ENCODE results near the gene HLCS. TPM values are rescaled to one million over a fixed set of nuclear protein-coding genes. Genes with fewer than 3 reads are reported as not detected.

Gene HLCS
- total and polyA plus RNA-seq, 2 donors (not counting 3 experiments of a cell fraction or from before 2014, with no cell fraction given): 6.7 to 17.2 TPM

GRCh38 chr21:36806103-36806502 is 160.4 kb downstream of the HLCS start:
- TF ChIP-seq FOS (IDR thresholded peaks at IDR 0.05; ENCODE audit: borderline replicate concordance, insufficient read depth, low read length) (no peak), MYC (IDR thresholded peaks at IDR 0.05; ENCODE audit: low read depth, low read length) (no peak), POLR2A (IDR thresholded peaks at IDR 0.05; ENCODE audit: low read depth, low read length) (no peak), JUN (IDR thresholded peaks at IDR 0.05; ENCODE audit: borderline replicate concordance, insufficient read depth, insufficient read length, low read depth) (no peak), POLR2AphosphoS5 (IDR thresholded peaks at IDR 0.05; ENCODE audit: insufficient read depth, low read depth, low read length) (no peak), MAX (IDR thresholded peaks at IDR 0.05; ENCODE audit: insufficient read depth, insufficient read length) (no peak), CTCF (IDR thresholded peaks at IDR 0.05; ENCODE audit: extremely low read depth in 1 of 2, insufficient read depth in 1 of 2, low read depth in 1 of 2, low read length in 2 of 2) (no peak), GATA2 (IDR thresholded peaks at IDR 0.05; ENCODE audit: insufficient read depth, insufficient read length, low read depth, low read length) (no peak), EZH2 (IDR thresholded peaks at IDR 0.05; ENCODE audit: borderline replicate concordance, low read depth, low read length, severe bottlenecking) (no peak)
- dilution Hi-C loops (cut with MboI; ENCODE audit: extremely low pct_ligation_motif_present, low sequenced_read_pairs): no loop called here

More at GRCh38 chr21:36806103-36806502, 160.4 kb downstream of the HLCS start:
- Histone ChIP-seq H3K4me3 (replicated peaks in 1 of 3; ENCODE audit: insufficient read depth in 1 of 3, low read depth in 1 of 3, low read length in 3 of 3) (no peak overlapping the region), H3K79me2 (ENCODE audit: control insufficient read depth, insufficient read depth, low read length) (no peaks in the 10 kb centered on the region), H3K27ac (ENCODE audit: insufficient read depth, low read depth, low read length) (no peak overlapping the region), H3K9me1 (replicated peaks; ENCODE audit: control insufficient read depth, extremely low read depth, insufficient read depth, low read length) (no peaks in the 10 kb centered on the region), H3K9me3 (replicated peaks; ENCODE audit: control insufficient read depth, insufficient read depth, low read length) (no peaks in the 10 kb centered on the region), H3K27me3 (ENCODE audit: control insufficient read depth in 2 of 2, insufficient read depth in 2 of 2, low read length in 2 of 2) (no peaks in the 10 kb centered on the region), H3K4me1 (ENCODE audit: control insufficient read depth, extremely low read depth, insufficient read depth, low read length) (no peaks in the 10 kb centered on the region), H3K36me3 (ENCODE audit: control insufficient read depth in 2 of 2, extremely low read depth in 1 of 2, insufficient read depth in 2 of 2, low read length in 2 of 2) (no peaks in the 10 kb centered on the region), H2AFZ (ENCODE audit: low read depth, low read length) (no peak overlapping the region), H3K4me2 (ENCODE audit: insufficient read depth, low read length) (no peak overlapping the region), H3K9ac (replicated peaks; ENCODE audit: extremely low read depth, insufficient read depth, low read length) (no peak overlapping the region), H4K20me1 (replicated peaks; ENCODE audit: control insufficient read depth, extremely low read depth, insufficient read depth, low read length) (no peaks in the 10 kb centered on the region)
- BruUV-seq (replicated peaks): no TSS peak
- DNase-seq (ENCODE audit: low read depth, low spot score) (no peak), FAIRE-seq (no peak)
- intact Hi-C loops (cut with micrococcal nuclease): no loop called here
- ChIA-PET POLR2A (no interaction called here), CTCF (no interaction called here)

Measured in endothelial cell of umbilical vein (primary cell).